NB4 (cell line): ENCODE results near the gene ADGRB3.

ENCODE experiments used
- CTCF ChIP-seq: IDR thresholded peaks from one replicate; pipeline ENCODE4 v1.5.1; 2012; ENCODE audit warnings: low read depth, low read length
- MAX ChIP-seq: IDR thresholded peaks from 2 replicates; pipeline ENCODE4 v1.6.1; 2011; ENCODE audit warnings: low read depth, low read length
- MYC ChIP-seq: IDR thresholded peaks from 2 replicates; pipeline ENCODE4 v1.6.1; 2011; ENCODE audit warnings: low read depth, low read length
- POLR2A ChIP-seq: IDR thresholded peaks from 2 replicates; pipeline ENCODE4 v1.6.1; 2011; ENCODE audit warnings: mild to moderate bottlenecking; ENCODE audit not compliant: insufficient read length; ENCODE audit errors: extremely low read depth

DNA sequence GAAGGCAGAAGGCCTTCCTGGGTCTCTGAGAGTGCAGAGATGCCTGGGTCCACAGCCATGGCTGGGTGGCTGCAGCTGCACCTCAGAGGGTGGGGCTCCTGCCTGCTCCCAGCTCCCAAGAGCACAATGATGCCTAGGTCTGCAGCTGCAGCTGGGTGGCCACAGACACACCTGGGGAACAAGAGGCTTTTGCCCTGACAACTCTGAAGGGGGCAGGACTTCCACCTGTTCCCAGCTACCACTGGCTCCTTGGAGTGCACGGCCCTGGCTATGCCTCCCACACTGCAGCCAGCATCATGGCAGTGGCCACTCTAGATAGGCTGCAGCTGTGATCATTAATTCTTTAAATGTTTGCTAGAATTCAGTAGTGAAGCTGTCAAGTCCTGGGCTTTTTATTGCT, 511.3 kb downstream of the ADGRB3 start:
- TF ChIP-seq CTCF (no peak), MAX (no peak), POLR2A (no peak), MYC (no peak)
